Right lobe of liver (tissue), 4 donors: ENCODE measurements around the gene ZBTB7C.

Source experiments
- POLR2A ChIP-seq: fragments of 450-650 bp; IDR thresholded peaks from one replicate; pipeline ENCODE4 v1.6.1; 2017; ENCODE audit warnings: antibody characterized with exemption, mild to moderate bottlenecking
- TF ChIP-seq, protein P1 (sequence below), 4 donors: fragments of 200-600 bp in 3 of 4; fragments of 450-650 bp in 1 of 4; IDR thresholded peaks; one replicate each; pipeline versions ENCODE4 v1.5.1 to v1.8.0; 2016 to 2022; ENCODE audit warnings: antibody characterized with exemption in 4 of 4, mild to moderate bottlenecking in 2 of 4
- donor health status: DM: no; HTN: no; CAD: no.
- donor health status: DM: no; HTN: no; CAD: no.
- donor health status: DM: no; HTN: yes; CAD: no.

DNA sequence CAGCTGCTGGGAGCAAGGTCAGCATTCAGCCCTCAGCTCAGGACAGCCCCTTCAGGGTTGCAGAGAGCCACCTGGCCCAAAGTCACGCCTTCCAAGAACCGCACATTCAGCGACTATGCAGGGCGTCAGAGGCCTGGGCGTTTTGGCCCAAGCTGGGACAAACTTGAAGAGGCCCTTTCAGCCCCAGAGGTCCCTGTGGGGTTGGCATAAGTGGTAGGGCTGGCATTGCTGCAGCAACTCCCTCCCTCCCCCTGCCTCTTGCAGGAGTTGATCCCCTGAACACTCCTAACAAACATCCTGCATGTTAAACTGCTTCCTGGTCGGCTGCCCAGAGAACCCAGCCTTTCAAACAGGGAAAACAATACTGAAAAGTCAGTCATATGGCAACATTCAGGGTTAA, 285.9 kb downstream of the ZBTB7C start:
- no peak for TF ChIP-seq POLR2A
- TF ChIP-seq, protein P1, sequence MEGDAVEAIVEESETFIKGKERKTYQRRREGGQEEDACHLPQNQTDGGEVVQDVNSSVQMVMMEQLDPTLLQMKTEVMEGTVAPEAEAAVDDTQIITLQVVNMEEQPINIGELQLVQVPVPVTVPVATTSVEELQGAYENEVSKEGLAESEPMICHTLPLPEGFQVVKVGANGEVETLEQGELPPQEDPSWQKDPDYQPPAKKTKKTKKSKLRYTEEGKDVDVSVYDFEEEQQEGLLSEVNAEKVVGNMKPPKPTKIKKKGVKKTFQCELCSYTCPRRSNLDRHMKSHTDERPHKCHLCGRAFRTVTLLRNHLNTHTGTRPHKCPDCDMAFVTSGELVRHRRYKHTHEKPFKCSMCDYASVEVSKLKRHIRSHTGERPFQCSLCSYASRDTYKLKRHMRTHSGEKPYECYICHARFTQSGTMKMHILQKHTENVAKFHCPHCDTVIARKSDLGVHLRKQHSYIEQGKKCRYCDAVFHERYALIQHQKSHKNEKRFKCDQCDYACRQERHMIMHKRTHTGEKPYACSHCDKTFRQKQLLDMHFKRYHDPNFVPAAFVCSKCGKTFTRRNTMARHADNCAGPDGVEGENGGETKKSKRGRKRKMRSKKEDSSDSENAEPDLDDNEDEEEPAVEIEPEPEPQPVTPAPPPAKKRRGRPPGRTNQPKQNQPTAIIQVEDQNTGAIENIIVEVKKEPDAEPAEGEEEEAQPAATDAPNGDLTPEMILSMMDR (IDR thresholded peaks at IDR 0.05): no peak
